ENCODE results near the gene STX19.

DNA sequence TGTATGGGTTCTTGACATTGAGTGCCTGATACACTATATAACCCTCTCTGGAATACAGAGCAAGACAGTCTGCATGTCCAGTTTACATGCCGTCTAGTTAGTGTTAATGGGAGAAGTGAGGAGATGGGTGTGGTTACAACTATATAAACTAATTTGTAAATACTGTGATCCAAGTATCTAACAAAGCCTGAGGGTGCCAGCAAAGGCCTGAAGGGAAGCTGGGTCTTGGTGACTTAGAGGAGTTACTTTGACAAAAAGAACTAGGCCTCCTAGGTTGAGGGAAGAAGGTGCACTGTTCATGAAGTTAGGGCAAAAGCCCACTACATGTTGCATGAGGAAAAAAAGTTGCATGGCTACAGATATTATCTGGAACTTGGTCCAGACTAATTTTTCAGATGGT lies 36.7 kb upstream of the STX19 start:
- TF ChIP-seq, protein P1, sequence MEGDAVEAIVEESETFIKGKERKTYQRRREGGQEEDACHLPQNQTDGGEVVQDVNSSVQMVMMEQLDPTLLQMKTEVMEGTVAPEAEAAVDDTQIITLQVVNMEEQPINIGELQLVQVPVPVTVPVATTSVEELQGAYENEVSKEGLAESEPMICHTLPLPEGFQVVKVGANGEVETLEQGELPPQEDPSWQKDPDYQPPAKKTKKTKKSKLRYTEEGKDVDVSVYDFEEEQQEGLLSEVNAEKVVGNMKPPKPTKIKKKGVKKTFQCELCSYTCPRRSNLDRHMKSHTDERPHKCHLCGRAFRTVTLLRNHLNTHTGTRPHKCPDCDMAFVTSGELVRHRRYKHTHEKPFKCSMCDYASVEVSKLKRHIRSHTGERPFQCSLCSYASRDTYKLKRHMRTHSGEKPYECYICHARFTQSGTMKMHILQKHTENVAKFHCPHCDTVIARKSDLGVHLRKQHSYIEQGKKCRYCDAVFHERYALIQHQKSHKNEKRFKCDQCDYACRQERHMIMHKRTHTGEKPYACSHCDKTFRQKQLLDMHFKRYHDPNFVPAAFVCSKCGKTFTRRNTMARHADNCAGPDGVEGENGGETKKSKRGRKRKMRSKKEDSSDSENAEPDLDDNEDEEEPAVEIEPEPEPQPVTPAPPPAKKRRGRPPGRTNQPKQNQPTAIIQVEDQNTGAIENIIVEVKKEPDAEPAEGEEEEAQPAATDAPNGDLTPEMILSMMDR (conservative IDR thresholded peaks at IDR 0.05), result no peak
- no peak for TF ChIP-seq ZFX (IDR thresholded peaks at IDR 0.05)
